KMS-11 (cell line): ENCODE results near the gene EEF1G.

Experiments used
- H2AFZ ChIP-seq: fragments of 200-600 bp; sonication (generic); 2 replicates; pipeline ENCODE4 v1.6.1; 2016; ENCODE audit warnings: antibody characterized with exemption, mixed run types, low read depth
- H3K27ac ChIP-seq: fragments of 200-600 bp; sonication (generic); 2 replicates; pipeline ENCODE4 v1.6.1; 2016; ENCODE audit warnings: mild to moderate bottlenecking, mixed run types
- H3K27me3 ChIP-seq: fragments of 200-600 bp; sonication (generic); 2 replicates; pipeline ENCODE4 v1.6.1; 2017; ENCODE audit warnings: mild to moderate bottlenecking, low read depth, mixed run types, moderate library complexity; ENCODE audit not compliant: insufficient read depth
- H3K36me3 ChIP-seq: fragments of 200-600 bp; sonication (generic); 2 replicates; pipeline ENCODE4 v1.6.1; 2017; ENCODE audit warnings: mild to moderate bottlenecking, mixed run types; ENCODE audit not compliant: insufficient read depth
- H3K4me1 ChIP-seq: fragments of 200-600 bp; sonication (generic); 2 replicates; pipeline ENCODE4 v1.6.1; 2016; ENCODE audit warnings: mild to moderate bottlenecking, low read depth, mixed run types; ENCODE audit not compliant: poor library complexity, severe bottlenecking
- H3K4me2 ChIP-seq: fragments of 200-600 bp; sonication (generic); 2 replicates; pipeline ENCODE4 v1.7.0; 2016; ENCODE audit warnings: mild to moderate bottlenecking, mixed run types
- H3K4me3 ChIP-seq: fragments of 200-600 bp; sonication (generic); IDR thresholded peaks from 2 replicates; pipeline ENCODE4 v1.6.1; 2017; ENCODE audit warnings: low read depth, low read length, mixed read lengths; ENCODE audit not compliant: insufficient read depth
- H3K79me2 ChIP-seq: fragments of 200-600 bp; sonication (generic); 2 replicates; pipeline ENCODE4 v1.6.1; 2016; ENCODE audit warnings: low read depth, mixed run types; ENCODE audit not compliant: insufficient read depth
- H3K9ac ChIP-seq: fragments of 200-600 bp; sonication (generic); 2 replicates; pipeline ENCODE4 v1.6.1; 2016; ENCODE audit warnings: mild to moderate bottlenecking, mixed run types
- H4K20me1 ChIP-seq: fragments of 200-600 bp; sonication (generic); 2 replicates; pipeline ENCODE4 v1.6.1; 2016; ENCODE audit warnings: mild to moderate bottlenecking, mixed run types; ENCODE audit not compliant: insufficient read depth
- CTCF ChIP-seq: fragments of 200-600 bp; sonication (generic); conservative IDR thresholded peaks from 2 replicates; pipeline ENCODE4 v1.6.1; 2017; ENCODE audit warnings: low read depth, mild to moderate bottlenecking, antibody characterized with exemption, low read length, moderate library complexity, mixed read lengths

EEF1G gene

DNA sequence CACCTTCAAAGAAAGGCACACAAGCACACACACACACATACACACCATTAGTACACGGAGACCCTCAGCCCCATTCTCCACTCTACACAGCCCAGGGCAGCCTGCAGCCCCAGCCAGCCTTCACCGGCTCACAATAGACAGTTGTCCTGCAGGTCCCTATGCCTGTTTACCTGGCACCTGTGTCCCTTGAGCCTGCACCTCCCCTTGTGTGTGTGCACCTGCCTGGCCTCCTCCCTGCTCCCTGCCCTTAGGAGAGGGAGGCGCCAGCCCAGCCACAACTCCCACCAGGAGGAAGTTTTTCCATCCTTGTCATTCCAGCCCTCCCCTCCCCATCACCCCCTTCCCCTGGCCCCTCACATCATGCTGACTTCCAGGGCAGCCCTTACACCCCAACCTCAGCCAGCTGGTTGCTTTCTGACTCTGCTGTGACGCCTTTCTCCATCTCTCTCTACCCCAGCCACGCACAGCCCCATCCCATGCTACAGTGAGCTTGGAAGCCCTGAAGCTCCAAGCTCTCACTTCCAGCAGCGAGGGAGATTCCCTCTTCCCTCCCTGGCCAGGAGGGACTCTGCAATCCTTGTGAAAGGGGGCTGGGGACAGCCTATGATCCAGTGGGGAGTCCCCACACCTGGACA, 31.5 kb downstream of the EEF1G start:
- peak overlapping the region; percentile 73; the same call in 1 of the 2 replicates for H3K9ac ChIP-seq
- no peak overlapping the region for H3K4me3 ChIP-seq
- peaks cover 31% of the 10 kb centered on the region for H4K20me1 ChIP-seq
- peaks cover 52% of the 10 kb centered on the region for H3K4me1 ChIP-seq
- peak overlapping the region; percentile 59 for H3K27ac ChIP-seq
- H3K36me3 ChIP-seq, result no peaks in the 10 kb centered on the region
- no peaks in the 10 kb centered on the region for H3K27me3 ChIP-seq
- TF ChIP-seq CTCF, result no peak
- H3K4me2 ChIP-seq, result peak overlapping the region; percentile 99
- peaks cover 93% of the 10 kb centered on the region for H3K79me2 ChIP-seq
- H2AFZ ChIP-seq, result no peak overlapping the region

GRCh38 chr11:62540804-62541701, 32.6 kb downstream of the EEF1G start:
- peak overlapping the region; percentile 99 for H3K4me2 ChIP-seq
- H3K9ac ChIP-seq, result no peak overlapping the region; the same call in 1 of the 2 replicates
- H2AFZ ChIP-seq, result no peak overlapping the region

GRCh38 chr11:62539238-62539925, 34.3 kb downstream of the EEF1G start:
- Histone ChIP-seq H2AFZ (no peak overlapping the region), H3K36me3 (peaks cover 3% of the 10 kb centered on the region; the same call in 1 of the 2 replicates), H3K4me2 (peak overlapping the region; percentile 68), H3K9ac (no peak overlapping the region), H3K4me3 (no peak overlapping the region), H3K27ac (no peak overlapping the region), H3K4me1 (peaks cover 49% of the 10 kb centered on the region), H3K27me3 (no peaks in the 10 kb centered on the region), H4K20me1 (peaks cover 31% of the 10 kb centered on the region), H3K79me2 (peaks cover 83% of the 10 kb centered on the region)
- TF ChIP-seq CTCF, result no peak

More at GRCh38 chr11:62540804-62541701, 32.6 kb downstream of the EEF1G start:
- Histone ChIP-seq H3K4me1 (peaks cover 49% of the 10 kb centered on the region), H3K79me2 (peaks cover 92% of the 10 kb centered on the region), H3K36me3 (no peaks in the 10 kb centered on the region), H3K4me3 (no peak overlapping the region), H3K27ac (peak overlapping the region; percentile 40; the same call in 1 of the 2 replicates), H3K27me3 (no peaks in the 10 kb centered on the region), H4K20me1 (peaks cover 31% of the 10 kb centered on the region)
- no peak for TF ChIP-seq CTCF

DNA sequence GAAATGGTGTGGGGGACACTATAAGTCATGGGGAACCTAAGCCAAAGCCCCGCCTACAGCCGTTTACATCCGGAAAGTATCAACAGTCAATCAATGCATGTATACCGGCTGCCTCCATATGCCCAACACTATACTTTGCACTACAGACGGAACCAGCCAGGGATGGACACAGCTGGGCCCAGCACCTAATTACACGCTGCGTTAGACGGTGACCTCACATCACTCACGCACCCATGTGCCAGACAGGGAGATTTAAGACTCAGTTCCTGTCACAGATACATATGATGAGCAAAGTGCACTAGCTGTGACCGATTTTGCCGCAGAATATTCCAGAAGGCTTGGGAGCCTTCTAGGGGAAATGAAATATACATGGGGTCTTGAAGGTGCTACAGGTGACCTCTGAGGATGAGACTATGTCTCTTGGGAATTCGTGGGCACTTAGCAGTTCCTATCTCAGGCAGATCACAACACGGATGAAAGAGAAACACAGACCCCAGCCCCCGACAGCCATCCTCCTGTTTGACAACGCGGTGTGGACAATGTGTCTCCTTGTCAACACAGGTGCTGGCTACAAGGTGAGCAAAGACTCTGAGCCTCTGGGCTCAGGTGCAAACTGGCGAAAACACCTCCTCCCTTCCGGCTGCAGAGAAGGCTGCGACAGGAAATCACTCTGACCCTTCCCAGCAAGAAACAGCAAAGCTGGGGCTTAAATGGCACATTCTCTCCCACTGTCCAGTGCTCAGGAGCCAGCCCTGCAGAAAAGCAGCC, 35.0 kb downstream of the EEF1G start:
- Histone ChIP-seq H3K4me2 (no peak overlapping the region), H4K20me1 (peaks cover 31% of the 10 kb centered on the region), H2AFZ (no peak overlapping the region), H3K27me3 (no peaks in the 10 kb centered on the region), H3K27ac (no peak overlapping the region), H3K79me2 (peaks cover 83% of the 10 kb centered on the region), H3K4me3 (no peak overlapping the region), H3K4me1 (peaks cover 49% of the 10 kb centered on the region), H3K36me3 (peaks cover 10% of the 10 kb centered on the region; the same call in 1 of the 2 replicates), H3K9ac (no peak overlapping the region)
- no peak for TF ChIP-seq CTCF
